Choroid plexus epithelial cell (primary cell): Measurements from ENCODE around the gene SNX6.
"Not testable (repeated sequence)": the region's sequence is repeated elsewhere in the genome, so short reads cannot be mapped to it uniquely, and the experiment has no call there.

ENCODE experiments used
- DNase-seq: peaks from one replicate; pipeline ENCODE4 v3.0.0-alpha.2; 2010; ENCODE audit warnings: low read depth
- H3K4me3 ChIP-seq: 2 replicates; pipeline ENCODE4 v1.5.1; 2011; ENCODE audit warnings: low read depth, mild to moderate bottlenecking, control low read depth, low read length, moderate library complexity
- TF ChIP-seq, protein P1 (sequence below): conservative IDR thresholded peaks from 2 replicates; pipeline ENCODE4 v1.5.1; 2011; ENCODE audit warnings: low read depth, mild to moderate bottlenecking, control low read depth, inconsistent platforms, low read length, moderate library complexity

The SNX6 gene

DNA sequence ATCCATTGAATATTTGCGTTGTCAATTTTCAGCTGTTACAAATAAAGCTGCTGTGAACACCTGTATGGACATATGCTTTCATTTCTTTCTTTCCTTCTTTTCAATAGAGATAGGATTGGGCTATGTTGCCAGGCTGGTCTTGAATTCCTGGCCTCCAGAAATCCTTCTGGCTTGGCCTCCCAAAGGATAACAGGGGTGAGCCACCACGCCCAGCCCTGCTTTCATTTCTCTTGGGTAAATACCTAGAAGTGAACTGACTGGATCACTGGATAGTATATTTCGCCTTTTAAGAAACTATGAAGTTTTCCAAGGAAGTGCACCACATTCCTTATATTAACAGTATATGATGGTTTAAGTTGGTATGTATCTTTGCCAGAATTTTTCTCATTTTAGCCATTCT lies 58.2 kb downstream of the SNX6 start:
- TF ChIP-seq, protein P1, sequence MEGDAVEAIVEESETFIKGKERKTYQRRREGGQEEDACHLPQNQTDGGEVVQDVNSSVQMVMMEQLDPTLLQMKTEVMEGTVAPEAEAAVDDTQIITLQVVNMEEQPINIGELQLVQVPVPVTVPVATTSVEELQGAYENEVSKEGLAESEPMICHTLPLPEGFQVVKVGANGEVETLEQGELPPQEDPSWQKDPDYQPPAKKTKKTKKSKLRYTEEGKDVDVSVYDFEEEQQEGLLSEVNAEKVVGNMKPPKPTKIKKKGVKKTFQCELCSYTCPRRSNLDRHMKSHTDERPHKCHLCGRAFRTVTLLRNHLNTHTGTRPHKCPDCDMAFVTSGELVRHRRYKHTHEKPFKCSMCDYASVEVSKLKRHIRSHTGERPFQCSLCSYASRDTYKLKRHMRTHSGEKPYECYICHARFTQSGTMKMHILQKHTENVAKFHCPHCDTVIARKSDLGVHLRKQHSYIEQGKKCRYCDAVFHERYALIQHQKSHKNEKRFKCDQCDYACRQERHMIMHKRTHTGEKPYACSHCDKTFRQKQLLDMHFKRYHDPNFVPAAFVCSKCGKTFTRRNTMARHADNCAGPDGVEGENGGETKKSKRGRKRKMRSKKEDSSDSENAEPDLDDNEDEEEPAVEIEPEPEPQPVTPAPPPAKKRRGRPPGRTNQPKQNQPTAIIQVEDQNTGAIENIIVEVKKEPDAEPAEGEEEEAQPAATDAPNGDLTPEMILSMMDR, result no peak
- no peak overlapping the region for H3K4me3 ChIP-seq
- no peak for DNase-seq

DNA sequence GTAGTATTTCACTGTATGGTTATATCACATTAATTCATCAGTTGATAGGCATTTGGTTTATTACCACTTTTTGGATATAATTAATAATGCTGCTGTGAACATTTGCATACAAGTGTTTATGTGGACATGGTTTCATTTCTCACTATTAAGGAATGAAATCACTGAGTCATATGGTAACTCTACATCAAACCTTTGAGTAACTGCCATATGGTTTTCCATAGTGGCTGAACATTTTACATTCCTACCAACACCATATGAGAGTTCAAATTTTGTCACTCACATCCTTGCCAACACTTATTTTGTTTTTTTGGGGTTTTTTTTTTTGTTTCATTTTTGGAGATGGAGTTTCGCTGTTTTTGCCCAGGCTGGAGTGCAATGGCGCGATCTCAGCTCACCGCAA lies 60.2 kb downstream of the SNX6 start:
- TF ChIP-seq, protein P1, result no peak
- no peak overlapping the region for H3K4me3 ChIP-seq
- no peak for DNase-seq

DNA sequence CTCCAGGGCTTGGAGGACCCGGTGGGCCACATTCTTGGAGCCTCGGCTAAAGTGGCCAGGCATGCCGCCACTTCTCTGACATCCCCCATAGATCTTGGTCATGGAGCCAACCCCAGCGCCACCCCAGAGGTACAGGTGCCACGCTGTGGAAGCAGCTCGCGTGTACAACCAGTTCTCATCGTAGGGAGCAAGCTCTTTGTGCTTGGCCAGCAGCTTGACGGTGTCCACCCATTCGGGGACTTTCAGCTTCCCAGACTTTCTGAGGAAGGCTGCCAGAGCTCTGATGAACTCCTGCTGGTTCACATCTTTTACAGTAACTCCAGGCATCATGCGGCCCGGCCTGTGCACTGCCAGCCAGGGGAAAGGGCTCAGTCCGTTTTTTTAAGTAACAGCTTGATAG lies 61.1 kb downstream of the SNX6 start:
- no peak overlapping the region for H3K4me3 ChIP-seq
- DNase-seq, result no peak
- TF ChIP-seq, protein P1, result no peak

DNA sequence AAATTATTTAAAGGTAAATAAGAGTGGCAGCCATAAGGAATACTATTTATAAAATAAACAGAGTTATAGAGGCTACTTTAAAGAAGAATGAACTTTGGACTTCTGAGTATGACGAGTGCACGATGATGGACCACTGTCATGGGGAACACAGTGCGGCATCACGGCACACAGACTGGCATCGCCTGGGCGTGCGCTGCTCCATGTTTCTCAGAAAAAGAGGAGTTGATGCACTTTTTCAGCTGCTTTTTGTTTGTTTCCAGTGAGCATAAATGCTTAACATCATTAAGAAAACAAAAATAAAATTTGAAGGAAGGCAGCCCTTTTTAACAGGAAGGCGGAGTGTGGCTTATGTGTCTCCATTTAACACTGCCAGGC lies 67.2 kb downstream of the SNX6 start:
- H3K4me3 ChIP-seq, result no peak overlapping the region
- TF ChIP-seq, protein P1, result no peak

DNA sequence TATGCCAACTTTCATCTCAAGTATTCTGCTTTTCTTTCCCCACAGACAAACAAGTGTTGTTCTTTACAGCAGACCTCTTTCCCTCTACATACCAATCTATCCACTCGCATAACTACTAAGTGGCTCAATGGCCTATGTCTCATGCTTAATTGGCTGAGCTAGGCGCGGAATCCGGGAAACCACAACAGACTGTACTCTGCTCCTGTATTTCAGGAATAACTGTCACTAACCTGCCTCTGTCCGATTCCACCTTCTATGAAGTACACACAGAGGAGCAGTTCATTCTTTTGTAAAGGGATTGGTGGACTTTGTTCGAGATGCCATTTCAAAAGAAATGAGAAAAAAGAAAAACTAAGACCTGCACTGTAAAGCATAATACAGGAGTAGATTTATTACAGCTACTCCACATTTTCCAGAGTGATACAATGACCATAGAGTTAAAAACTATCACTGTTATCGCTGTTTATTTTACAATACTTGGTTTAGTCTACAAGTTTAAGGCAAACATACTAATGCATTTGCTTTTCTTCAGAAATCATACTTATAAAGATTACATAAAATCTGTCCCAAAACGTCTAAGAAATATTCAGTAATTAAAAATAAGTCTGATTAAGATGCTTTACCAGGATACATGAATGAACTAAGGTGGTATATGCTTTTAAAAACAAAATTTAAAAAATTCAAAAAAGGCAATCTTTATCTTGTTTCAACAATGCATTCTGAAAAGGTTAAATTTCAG lies 67.7 kb downstream of the SNX6 start:
- DNase-seq, result not testable (repeated sequence)

More for the DNA sequence above, 67.2 kb downstream of the SNX6 start:
- DNase-seq, result no peak

DNA sequence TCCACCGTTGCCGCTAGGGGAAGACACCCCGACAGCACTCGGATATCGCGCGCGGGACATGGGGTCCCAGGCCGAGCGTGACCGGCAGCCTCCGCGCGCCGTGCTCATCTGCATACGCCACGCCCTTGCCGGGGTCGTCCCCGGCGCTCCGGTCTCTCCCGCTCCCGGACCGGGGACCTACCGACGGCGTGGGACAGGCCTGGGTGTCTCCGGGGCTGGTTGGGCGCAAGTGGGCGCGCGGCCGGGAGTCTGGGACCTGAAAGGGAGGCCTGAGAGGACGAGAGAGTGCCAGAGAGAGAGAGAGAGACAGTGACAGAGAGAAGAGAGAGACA lies 73.5 kb downstream of the SNX6 start:
- not testable (repeated sequence) for H3K4me3 ChIP-seq, DNase-seq

More for the DNA sequence above, 67.7 kb downstream of the SNX6 start:
- H3K4me3 ChIP-seq, result not testable (repeated sequence)

DNA sequence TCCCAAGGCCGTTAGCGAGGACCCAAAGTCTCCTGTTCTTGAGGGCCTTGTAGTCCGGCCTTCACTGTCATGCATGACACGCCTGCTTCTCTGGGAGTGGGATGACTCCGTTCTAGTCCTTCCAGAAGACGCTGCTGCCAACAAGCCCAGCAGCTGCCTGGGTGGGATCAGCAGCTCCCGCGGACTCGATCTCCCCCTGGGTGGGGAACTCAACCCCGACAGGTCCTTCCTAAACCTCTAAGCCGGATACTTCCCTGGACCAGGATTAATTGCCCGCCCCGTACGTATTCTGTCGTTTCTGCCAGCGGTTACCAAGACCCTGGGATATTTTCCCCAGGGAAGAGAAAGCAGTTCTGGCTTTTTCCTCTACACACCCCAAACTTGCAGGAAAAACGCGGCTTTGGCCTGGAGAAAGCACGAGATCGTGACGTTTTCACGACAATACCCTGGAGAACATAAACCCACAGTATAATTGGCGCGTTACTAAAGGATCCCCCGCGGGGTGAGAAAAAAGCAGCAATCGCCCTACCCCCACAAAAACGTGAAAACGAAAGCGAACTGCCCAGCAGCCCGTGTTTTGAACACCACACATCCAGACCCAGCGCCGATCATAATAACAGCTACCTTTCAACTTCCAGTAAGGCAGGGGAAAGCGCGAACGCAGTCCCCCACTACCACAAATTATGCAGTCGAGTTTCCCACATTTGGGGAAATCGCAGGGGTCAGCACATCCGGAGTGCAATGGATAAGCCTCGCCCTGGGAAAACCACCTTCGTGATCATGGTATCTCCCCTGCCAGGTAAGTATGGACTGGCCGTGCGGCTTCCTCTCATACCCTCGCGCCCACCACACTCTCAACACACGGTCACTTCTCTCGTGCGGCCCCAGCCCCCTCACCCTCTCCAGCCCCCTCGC lies 74.1 kb downstream of the SNX6 start:
- DNase-seq, H3K4me3 ChIP-seq: not testable (repeated sequence)

DNA sequence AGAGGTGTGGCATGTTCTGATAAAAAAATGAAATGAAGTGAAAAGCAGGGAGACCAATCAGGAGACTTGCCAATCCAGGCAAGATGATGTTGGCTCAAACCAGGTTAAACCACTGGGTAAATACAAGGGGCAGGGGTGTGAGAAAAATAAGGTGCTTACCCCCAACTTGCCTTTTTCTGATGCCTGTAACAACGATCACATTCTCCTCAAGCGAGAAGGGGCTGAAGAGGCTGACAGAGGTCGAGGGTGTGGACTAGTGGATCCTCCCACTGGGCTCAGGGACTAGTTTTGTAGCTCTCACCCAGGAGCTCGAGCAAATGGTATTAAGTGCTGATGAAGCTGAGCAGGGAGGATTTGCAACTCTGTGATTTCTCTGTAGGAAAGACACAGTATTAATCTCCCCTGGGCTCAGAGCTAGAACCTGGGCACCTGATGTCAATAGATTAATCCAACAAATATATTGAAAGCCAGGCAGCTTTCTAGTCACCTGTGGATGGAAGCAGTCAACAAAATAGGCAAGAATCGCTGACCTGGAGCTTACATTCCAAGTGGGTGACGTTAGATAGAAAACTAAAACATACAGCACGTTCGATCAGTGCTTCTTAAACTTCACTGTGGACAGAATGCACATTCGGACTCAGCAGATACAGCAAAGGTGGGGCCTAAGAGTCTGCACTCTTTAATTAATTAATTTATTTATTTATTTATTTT lies 75.3 kb downstream of the SNX6 start:
- H3K4me3 ChIP-seq, result no peak overlapping the region
- TF ChIP-seq, protein P1, result no peak
- DNase-seq, result peak; percentile 26

DNA sequence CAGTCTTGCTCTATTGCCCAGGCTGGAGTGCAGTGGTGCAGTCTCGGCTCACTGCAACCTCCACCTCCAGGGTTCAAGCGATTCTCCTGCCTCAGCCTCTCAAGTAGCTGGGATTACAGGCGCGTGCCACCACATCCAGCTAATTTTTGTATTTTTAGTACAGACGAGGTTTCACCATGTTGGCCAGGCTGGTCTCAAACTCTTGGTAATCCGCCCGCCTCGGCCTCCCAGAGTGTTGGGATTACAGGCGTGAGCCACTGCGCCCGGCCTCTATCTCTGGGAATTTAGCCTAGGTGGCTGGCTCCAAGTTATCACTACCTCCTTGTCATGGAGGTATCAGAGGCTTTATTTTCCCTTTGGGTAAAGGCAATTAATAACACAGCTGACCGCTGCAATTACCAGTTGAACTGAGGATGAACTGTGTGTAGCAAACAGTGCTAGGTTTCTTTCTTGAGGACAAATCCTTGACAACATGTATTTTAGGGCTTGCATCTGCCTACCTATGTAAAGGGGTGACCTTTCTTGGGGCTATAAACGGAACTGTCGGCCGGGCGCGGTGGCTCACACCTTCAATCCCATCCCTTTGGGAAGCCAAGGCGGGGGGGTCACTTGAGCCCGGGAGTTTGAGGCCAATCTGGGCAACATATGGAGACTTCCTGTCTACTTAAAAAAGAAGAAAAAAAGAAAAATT lies 80.5 kb downstream of the SNX6 start:
- not testable (repeated sequence) for DNase-seq, H3K4me3 ChIP-seq
